ENCODE results near the gene CUZD1.

GRCh38 chr10:122815458-122815857, 30.2 kb downstream of the CUZD1 start:
- TF ChIP-seq POLR2AphosphoS5 (IDR thresholded peaks at IDR 0.05) = no peak
- no peak for TF ChIP-seq EP300 (IDR thresholded peaks at IDR 0.05)
- TF ChIP-seq POLR2A (IDR thresholded peaks at IDR 0.05; ENCODE audit: low read depth) = no peak
- TF ChIP-seq, protein P1, sequence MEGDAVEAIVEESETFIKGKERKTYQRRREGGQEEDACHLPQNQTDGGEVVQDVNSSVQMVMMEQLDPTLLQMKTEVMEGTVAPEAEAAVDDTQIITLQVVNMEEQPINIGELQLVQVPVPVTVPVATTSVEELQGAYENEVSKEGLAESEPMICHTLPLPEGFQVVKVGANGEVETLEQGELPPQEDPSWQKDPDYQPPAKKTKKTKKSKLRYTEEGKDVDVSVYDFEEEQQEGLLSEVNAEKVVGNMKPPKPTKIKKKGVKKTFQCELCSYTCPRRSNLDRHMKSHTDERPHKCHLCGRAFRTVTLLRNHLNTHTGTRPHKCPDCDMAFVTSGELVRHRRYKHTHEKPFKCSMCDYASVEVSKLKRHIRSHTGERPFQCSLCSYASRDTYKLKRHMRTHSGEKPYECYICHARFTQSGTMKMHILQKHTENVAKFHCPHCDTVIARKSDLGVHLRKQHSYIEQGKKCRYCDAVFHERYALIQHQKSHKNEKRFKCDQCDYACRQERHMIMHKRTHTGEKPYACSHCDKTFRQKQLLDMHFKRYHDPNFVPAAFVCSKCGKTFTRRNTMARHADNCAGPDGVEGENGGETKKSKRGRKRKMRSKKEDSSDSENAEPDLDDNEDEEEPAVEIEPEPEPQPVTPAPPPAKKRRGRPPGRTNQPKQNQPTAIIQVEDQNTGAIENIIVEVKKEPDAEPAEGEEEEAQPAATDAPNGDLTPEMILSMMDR (IDR thresholded peaks at IDR 0.05) = no peak

All from esophagus muscularis mucosa (tissue), 4 donors.